Colonic mucosa (tissue), 4 donors: ENCODE measurements around the gene KMT5C. TPM values are rescaled to one million over a fixed set of nuclear protein-coding genes. Genes with fewer than 3 reads are reported as not detected.

Source experiments
- DNase-seq: peaks from one replicate; pipeline ENCODE4 v3.0.0-alpha.2; 2020
- H3K27ac ChIP-seq: fragments of 200-600 bp; one replicate; pipeline ENCODE4 v1.8.0; 2021
- H3K27me3 ChIP-seq: fragments of 200-600 bp; one replicate; pipeline ENCODE4 v1.8.0; 2021
- H3K36me3 ChIP-seq: fragments of 200-600 bp; one replicate; pipeline ENCODE4 v1.8.0; 2021
- H3K4me1 ChIP-seq: fragments of 200-600 bp; one replicate; pipeline ENCODE4 v1.8.0; 2021; ENCODE audit warnings: mild to moderate bottlenecking
- H3K4me3 ChIP-seq: fragments of 200-600 bp; one replicate; pipeline ENCODE4 v1.8.0; 2021
- H3K9ac ChIP-seq, 2 donors: one replicate each; pipeline ENCODE4 v1.7.0; 2013; ENCODE audit warnings: control low read depth in 2 of 2, low read depth in 2 of 2, low read length in 2 of 2
- H3K9me3 ChIP-seq: fragments of 200-600 bp; one replicate; pipeline ENCODE4 v1.8.0; 2021
- CTCF ChIP-seq: fragments of 200-600 bp; IDR thresholded peaks from one replicate; pipeline ENCODE4 v1.8.0; 2022; ENCODE audit warnings: antibody characterized with exemption, mild to moderate bottlenecking
- intact Hi-C: fragments of 100-400 bp; cut with DNase I; formaldehyde crosslinking; loops from one replicate; pipeline ENCODE4 v1.14.1; 2022
- total RNA-seq, 2 donors: library from RNA; stranded (reverse); fragmentation: NEBNext Ultra II Directional in 1 of 2; extraction: Animal tissue kit (Norgen Biotek cat#: 25700) in 1 of 2; gene quantifications; one replicate each; pipeline ENCODE4 v1.2.1, GENCODE V29; 2021
- donor health status: healthy.
- donor health status: DM: no; HTN: no; CAD: no.
- donor health status: DM: no; HTN: no; CAD: no.

The KMT5C gene
- total RNA-seq, 2 donors from 2014 or later, result 14.9 to 24.9 TPM

- H3K4me1 ChIP-seq, result peaks cover 16% of the 10 kb centered on the region
- no peak overlapping the region for H3K27ac ChIP-seq
- H3K9me3 ChIP-seq, result no peaks in the 10 kb centered on the region
- no peak for TF ChIP-seq CTCF
- intact Hi-C loops, result no loop called here
- no peaks in the 10 kb centered on the region for H3K27me3 ChIP-seq
- no peak overlapping the region for H3K4me3 ChIP-seq
- H3K36me3 ChIP-seq, result peaks cover 24% of the 10 kb centered on the region
- no peak overlapping the region for H3K9ac ChIP-seq
- DNase-seq, result no peak
These were observed 52.3 kb downstream of the KMT5C start for GRCh38 chr19:55391702-55392615.

- intact Hi-C loops, result no loop called here
- H3K4me1 ChIP-seq, result peaks cover 5% of the 10 kb centered on the region
- no peaks in the 10 kb centered on the region for H3K27me3 ChIP-seq
- no peak overlapping the region for H3K27ac ChIP-seq
- DNase-seq, result no peak
- H3K9me3 ChIP-seq, result no peaks in the 10 kb centered on the region
- no peak for TF ChIP-seq CTCF
- H3K36me3 ChIP-seq, result peaks cover 16% of the 10 kb centered on the region
- H3K9ac ChIP-seq, result no peak overlapping the region
- H3K4me3 ChIP-seq, result no peak overlapping the region
These were observed 53.4 kb downstream of the KMT5C start for GRCh38 chr19:55392820-55393761.

Other genes starting within 250 kb of the KMT5C start
- 100 to 1,000 TPM in 1 of 2 donors, 10 to 100 TPM in 1; 82.6 to 112 TPM for gene PPP1R12C, start 222.2 kb upstream of the KMT5C start, total RNA-seq
- 1 to 10 TPM in 1 of 2 donors, under 1 TPM in 1; 0.69 to 2.1 TPM for gene TNNT1, start 190.7 kb upstream of the KMT5C start, total RNA-seq
- 1 to 10 TPM in 1 of 2 donors, under 1 TPM in 1; 0.64 to 1.2 TPM for gene TNNI3, start 182.1 kb upstream of the KMT5C start, total RNA-seq
- 1 to 10 TPM; 1.6 to 2.4 TPM for gene DNAAF3, start 173.3 kb upstream of the KMT5C start, total RNA-seq
- 1 to 10 TPM in 1 of 2 donors, under 1 TPM in 1; 0.67 to 3.2 TPM for gene SYT5, start 159.6 kb upstream of the KMT5C start, total RNA-seq
- gene PTPRH, start 130.4 kb upstream of the KMT5C start, total RNA-seq, result 100 to 1,000 TPM in 1 of 2 donors, 10 to 100 TPM in 1; 76.3 to 131 TPM
- gene TMEM86B, start 111.1 kb upstream of the KMT5C start, total RNA-seq, result 1 to 10 TPM; 2.1 to 5.3 TPM
- gene PPP6R1, start 80.9 kb upstream of the KMT5C start, total RNA-seq, result 10 to 100 TPM; 65.1 to 97.2 TPM
- gene HSPBP1, start 59.8 kb upstream of the KMT5C start, total RNA-seq, result 10 to 100 TPM; 29.0 to 82.3 TPM
- 1 to 10 TPM in 1 of 2 donors, under 1 TPM in 1; 0.59 to 2.3 TPM for gene BRSK1, start 55.9 kb upstream of the KMT5C start, total RNA-seq
- 10 to 100 TPM in 1 of 2 donors, 1 to 10 TPM in 1; 9.7 to 47.2 TPM for gene TMEM150B, start 14.5 kb upstream of the KMT5C start, total RNA-seq
- 10 to 100 TPM; 12.9 to 15.2 TPM for gene COX6B2, start 14.8 kb downstream of the KMT5C start, total RNA-seq
- not detected for gene GARIN5B, start 23.4 kb downstream of the KMT5C start, total RNA-seq
- under 1 TPM in 1 of 2 donors, not detected in 1; 0.64 TPM for gene IL11, start 30.6 kb downstream of the KMT5C start, total RNA-seq
- gene TMEM190, start 37.0 kb downstream of the KMT5C start, total RNA-seq, result not detected
- gene TMEM238, start 44.4 kb downstream of the KMT5C start, total RNA-seq, result 10 to 100 TPM; 78.1 to 85.9 TPM
- gene RPL28, start 46.1 kb downstream of the KMT5C start, total RNA-seq, result 1,000 to 10,000 TPM; 1,447 to 1,819 TPM
- gene UBE2S, start 67.9 kb downstream of the KMT5C start, total RNA-seq, result 100 to 1,000 TPM in 1 of 2 donors, 10 to 100 TPM in 1; 43.8 to 147 TPM
- not detected for gene SHISA7, start 103.4 kb downstream of the KMT5C start, total RNA-seq
- 100 to 1,000 TPM in 1 of 2 donors, 10 to 100 TPM in 1; 89.8 to 132 TPM for gene ISOC2, start 121.8 kb downstream of the KMT5C start, total RNA-seq
- gene C19orf85, start 124.9 kb downstream of the KMT5C start, total RNA-seq, result not detected
- 1 to 10 TPM; 8.6 to 8.9 TPM for gene ZNF628, start 136.7 kb downstream of the KMT5C start, total RNA-seq
- gene NAT14, start 145.3 kb downstream of the KMT5C start, total RNA-seq, result 1 to 10 TPM; 4.9 to 7.7 TPM
- gene SSC5D, start 148.6 kb downstream of the KMT5C start, total RNA-seq, result 1 to 10 TPM; 2.2 to 7.4 TPM
- gene SBK2, start 197.3 kb downstream of the KMT5C start, total RNA-seq, result not detected
- gene SBK3, start 205.7 kb downstream of the KMT5C start, total RNA-seq, result not detected
- gene ZNF579, start 241.0 kb downstream of the KMT5C start, total RNA-seq, result 1 to 10 TPM; 8.0 to 8.7 TPM